MCF 10A (cell line): ENCODE data around the gene RAB6B. TPM values are rescaled to one million over a fixed set of nuclear protein-coding genes. Genes with fewer than 3 reads are reported as not detected.
A peak's percentile ranks its signal among the peaks of the same experiment; 100 is the strongest.

ENCODE experiments used
- BruUV-seq: library from RNA; stranded (reverse); fragments of 400-500 nt; replicated peaks from 2 replicates; lab custom pipeline; 2021; lab: Mats Ljungman, UMichigan
- CTCF ChIA-PET: fragments of 300-600 bp; sonication (Branson Sonifier 250); formaldehyde crosslinking; extraction: SDS; loops from one replicate; lab custom pipeline; 2021; ENCODE audit warnings: antibody characterized with exemption, inconsistent platforms; lab: Yijun Ruan, JAX
- POLR2A ChIA-PET: fragments of 300-600, 350-650 bp; sonication (Branson Sonifier 250); formaldehyde crosslinking; extraction: SDS; loops from one replicate; lab custom pipeline; 2020; ENCODE audit warnings: antibody characterized with exemption, inconsistent platforms; lab: Yijun Ruan, JAX
- DNase-seq: peaks from one replicate; pipeline ENCODE4 v3.0.0-alpha.2; 2018; ENCODE audit not compliant: unreplicated experiment
- H3K27ac Mint-ChIP-seq: one replicate; pipeline ENCODE4 v1.8.0; 2022; ENCODE audit warnings: mild to moderate bottlenecking, low read depth, mixed read lengths; ENCODE audit not compliant: unreplicated experiment
- H3K27me3 Mint-ChIP-seq: one replicate; pipeline ENCODE4 v1.8.0; 2022; ENCODE audit warnings: mixed read lengths; ENCODE audit not compliant: insufficient read depth, unreplicated experiment
- H3K36me3 Mint-ChIP-seq: one replicate; pipeline ENCODE4 v1.8.0; 2022; ENCODE audit warnings: mild to moderate bottlenecking, moderate library complexity, mixed read lengths; ENCODE audit not compliant: insufficient read depth, unreplicated experiment
- H3K4me1 Mint-ChIP-seq: one replicate; pipeline ENCODE4 v1.8.0; 2022; ENCODE audit warnings: mixed read lengths; ENCODE audit not compliant: insufficient read depth, unreplicated experiment
- H3K4me3 Mint-ChIP-seq: one replicate; pipeline ENCODE4 v1.8.0; 2022; ENCODE audit warnings: mild to moderate bottlenecking, moderate library complexity, mixed read lengths; ENCODE audit not compliant: unreplicated experiment
- H3K9me3 Mint-ChIP-seq: one replicate; pipeline ENCODE4 v1.8.0; 2022; ENCODE audit warnings: mixed read lengths; ENCODE audit not compliant: unreplicated experiment
- intact Hi-C: fragments of 100-400 bp; cut with micrococcal nuclease; formaldehyde crosslinking; loops from 2 replicates; pipeline ENCODE4 v1.14.1; 2022
- total RNA-seq: library from RNA; stranded (reverse); gene quantifications from 2 replicates; pipeline ENCODE4 v1.2.3, GENCODE V29; 2022
- TF ChIP-seq, protein P1 (sequence below): fragments of 200-600 bp; IDR thresholded peaks from one replicate; pipeline ENCODE4 v1.8.0; 2022; ENCODE audit warnings: antibody characterized with exemption, mild to moderate bottlenecking; ENCODE audit not compliant: unreplicated experiment

RAB6B gene
- total RNA-seq, 1 experiment from 2014 or later, result 1.1 TPM

DNA sequence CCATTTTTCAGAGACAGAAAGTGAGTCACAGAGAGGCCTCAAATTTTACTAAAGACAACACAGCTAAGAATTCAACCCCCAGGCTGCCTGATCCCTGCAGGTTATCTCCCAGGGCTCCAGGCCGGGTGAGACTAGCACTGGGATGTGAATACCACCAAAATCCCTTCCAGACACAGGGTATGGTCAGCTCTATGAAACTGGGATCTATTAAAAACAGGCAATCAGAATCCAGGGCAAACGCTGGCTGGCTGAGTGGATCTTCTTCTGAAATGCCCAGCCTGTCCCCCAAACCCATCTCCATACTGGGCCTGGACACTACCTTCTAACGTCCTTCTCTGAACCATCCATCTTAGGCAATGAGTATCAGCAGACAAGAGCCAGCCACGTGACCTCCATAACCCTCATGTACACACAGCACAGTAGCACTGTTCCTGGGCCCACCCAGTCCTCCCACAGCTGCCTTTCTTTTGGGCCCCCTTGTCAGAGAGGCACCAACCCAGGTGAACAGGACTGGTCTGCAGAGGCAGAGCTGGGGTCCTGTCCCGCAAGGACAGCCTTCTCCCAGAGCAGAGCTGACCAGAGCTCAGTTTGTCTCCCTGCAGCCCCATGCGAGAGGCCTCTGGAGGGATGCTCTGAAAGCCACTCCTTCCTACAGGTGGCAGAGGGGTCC lies 1.9 kb downstream of the RAB6B start:
- Mint-ChIP-seq H3K4me3 (peak overlapping the region; percentile 81), H3K27ac (no peak overlapping the region), H3K4me1 (no peaks in the 10 kb centered on the region), H3K27me3 (peaks cover 14% of the 10 kb centered on the region), H3K36me3 (no peaks in the 10 kb centered on the region), H3K9me3 (no peaks in the 10 kb centered on the region)
- POLR2A ChIA-PET, result no interaction called here
- BruUV-seq, result no TSS peak
- TF ChIP-seq, protein P1, sequence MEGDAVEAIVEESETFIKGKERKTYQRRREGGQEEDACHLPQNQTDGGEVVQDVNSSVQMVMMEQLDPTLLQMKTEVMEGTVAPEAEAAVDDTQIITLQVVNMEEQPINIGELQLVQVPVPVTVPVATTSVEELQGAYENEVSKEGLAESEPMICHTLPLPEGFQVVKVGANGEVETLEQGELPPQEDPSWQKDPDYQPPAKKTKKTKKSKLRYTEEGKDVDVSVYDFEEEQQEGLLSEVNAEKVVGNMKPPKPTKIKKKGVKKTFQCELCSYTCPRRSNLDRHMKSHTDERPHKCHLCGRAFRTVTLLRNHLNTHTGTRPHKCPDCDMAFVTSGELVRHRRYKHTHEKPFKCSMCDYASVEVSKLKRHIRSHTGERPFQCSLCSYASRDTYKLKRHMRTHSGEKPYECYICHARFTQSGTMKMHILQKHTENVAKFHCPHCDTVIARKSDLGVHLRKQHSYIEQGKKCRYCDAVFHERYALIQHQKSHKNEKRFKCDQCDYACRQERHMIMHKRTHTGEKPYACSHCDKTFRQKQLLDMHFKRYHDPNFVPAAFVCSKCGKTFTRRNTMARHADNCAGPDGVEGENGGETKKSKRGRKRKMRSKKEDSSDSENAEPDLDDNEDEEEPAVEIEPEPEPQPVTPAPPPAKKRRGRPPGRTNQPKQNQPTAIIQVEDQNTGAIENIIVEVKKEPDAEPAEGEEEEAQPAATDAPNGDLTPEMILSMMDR, result no peak
- intact Hi-C loops, result no loop called here
- no peak for DNase-seq
- CTCF ChIA-PET, result interaction anchor here (0.6 to 1.0 kb wide), 3 partner anchors 36 to 280 kb away, joined by 3 read pairs; no protein-coding TSS in a partner anchor

DNA sequence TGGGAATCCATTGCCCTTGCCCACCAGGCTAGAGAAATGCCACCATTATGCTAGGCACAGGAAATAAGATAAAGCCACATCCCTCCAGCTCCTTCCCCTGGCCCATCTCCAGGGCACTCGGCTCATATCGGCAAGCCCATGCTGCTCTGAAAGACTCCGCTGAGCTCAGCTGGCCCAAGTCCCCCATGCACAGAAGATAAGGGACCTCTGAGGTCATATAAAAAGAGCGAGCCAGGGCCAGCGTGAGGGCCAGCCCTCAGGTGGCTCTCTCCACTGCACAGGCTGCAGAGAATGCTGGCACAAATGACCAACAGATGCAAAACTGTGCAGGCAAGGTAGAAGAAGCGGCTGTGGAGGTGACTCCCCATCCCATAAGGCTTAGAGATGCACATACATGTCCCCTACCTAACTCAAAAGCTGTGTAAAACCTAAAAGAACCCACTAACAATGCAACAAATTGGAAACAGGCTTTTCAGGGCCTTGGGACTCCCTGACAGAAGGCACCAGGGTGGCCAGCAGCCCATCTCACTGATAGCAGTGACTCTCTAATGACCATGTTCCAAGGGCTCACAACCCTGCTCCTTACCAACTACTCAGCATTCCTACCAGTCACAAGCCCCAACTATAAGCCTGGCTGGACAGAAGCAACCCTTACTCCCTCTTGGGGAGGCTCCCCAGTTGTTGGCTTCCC lies 3.0 kb downstream of the RAB6B start:
- Mint-ChIP-seq H3K27ac (no peak overlapping the region), H3K4me1 (no peaks in the 10 kb centered on the region), H3K36me3 (no peaks in the 10 kb centered on the region), H3K9me3 (no peaks in the 10 kb centered on the region), H3K27me3 (peaks cover 14% of the 10 kb centered on the region), H3K4me3 (no peak overlapping the region)
- TF ChIP-seq, protein P1, result no peak
- no TSS peak for BruUV-seq
- POLR2A ChIA-PET, result no interaction called here
- intact Hi-C loops, result no loop called here
- CTCF ChIA-PET, result no interaction called here
- no peak for DNase-seq

DNA sequence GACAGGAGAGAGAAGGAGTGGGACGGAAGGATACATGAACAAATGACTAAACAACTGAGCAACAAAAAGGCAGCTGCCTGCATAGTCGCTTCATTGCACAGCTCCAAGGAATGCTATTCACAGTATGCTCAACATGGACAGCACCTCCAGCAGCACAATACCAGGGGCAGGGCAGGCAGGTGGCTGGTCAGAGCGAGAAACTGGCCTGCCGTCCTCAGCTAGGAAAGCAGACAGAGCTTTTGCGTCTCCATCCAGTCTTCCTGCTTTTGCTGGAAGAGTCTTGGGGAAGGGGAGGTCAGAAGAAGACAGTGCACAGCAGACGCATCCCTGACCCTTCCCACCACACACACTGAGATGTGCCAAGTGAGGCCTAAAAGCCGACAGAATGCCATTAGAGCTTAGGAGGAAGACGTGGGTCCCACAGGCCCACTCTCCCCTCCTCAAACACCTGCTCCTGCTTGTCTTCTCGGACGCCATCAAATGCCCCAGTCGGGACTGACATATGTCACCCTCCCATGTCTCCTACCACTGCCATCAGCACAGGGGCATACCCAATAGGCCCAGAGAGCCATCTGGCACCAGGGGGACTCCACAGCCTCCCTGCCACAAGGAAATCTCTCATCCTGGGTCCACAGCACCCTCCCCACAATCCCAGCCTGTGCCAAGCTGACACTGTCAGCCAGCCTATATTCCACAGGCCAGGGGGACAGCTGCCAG lies 3.9 kb downstream of the RAB6B start:
- TF ChIP-seq, protein P1, result no peak
- ChIA-PET CTCF (interaction anchor here (0.5 to 0.7 kb wide), 3 partner anchors 9 to 107 kb away, joined by 3 read pairs; no protein-coding TSS in a partner anchor), POLR2A (no interaction called here)
- Mint-ChIP-seq H3K27ac (no peak overlapping the region), H3K4me3 (no peak overlapping the region), H3K36me3 (no peaks in the 10 kb centered on the region), H3K27me3 (peaks cover 9% of the 10 kb centered on the region), H3K4me1 (no peaks in the 10 kb centered on the region), H3K9me3 (no peaks in the 10 kb centered on the region)
- BruUV-seq, result no TSS peak
- no peak for DNase-seq
- intact Hi-C loops, result no loop called here
